ENCODE measurements around the gene GPC5.

GPC5 gene

DNA sequence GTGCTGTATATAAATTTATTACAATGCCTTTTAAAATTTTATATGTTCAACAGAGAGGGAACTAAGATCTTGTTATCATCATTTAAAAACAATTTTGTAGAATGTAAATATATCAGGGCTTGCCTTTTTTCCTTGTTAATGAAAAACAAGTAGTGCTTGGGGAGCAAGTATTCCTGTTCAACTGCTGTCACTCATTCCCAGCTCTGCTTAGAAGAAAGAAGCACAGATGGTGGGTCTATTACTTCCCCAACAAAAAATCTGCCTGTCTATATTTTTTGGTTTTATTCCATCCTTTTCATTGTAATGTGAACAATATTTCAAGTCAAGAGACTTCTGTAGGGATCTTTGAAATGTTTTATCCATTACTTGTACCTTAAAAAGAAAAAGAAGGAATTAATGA is 503.9 kb downstream of the GPC5 start:
- Histone ChIP-seq H3K4me2 (no peak overlapping the region), H3K4me3 (IDR thresholded peaks at IDR 0.05; ENCODE audit: insufficient read depth, low read depth, low read length) (no peak overlapping the region), H3K36me3 (ENCODE audit: insufficient read depth) (no peaks in the 10 kb centered on the region), H3K27me3 (ENCODE audit: insufficient read depth, low read depth) (no peaks in the 10 kb centered on the region), H3K27ac (no peak overlapping the region), H3K4me1 (ENCODE audit: low read depth, poor library complexity, severe bottlenecking) (no peaks in the 10 kb centered on the region), H2AFZ (ENCODE audit: low read depth) (no peak overlapping the region), H3K79me2 (ENCODE audit: insufficient read depth, low read depth) (no peaks in the 10 kb centered on the region), H3K9ac (no peak overlapping the region), H4K20me1 (ENCODE audit: insufficient read depth) (no peaks in the 10 kb centered on the region)
- TF ChIP-seq, protein P1, sequence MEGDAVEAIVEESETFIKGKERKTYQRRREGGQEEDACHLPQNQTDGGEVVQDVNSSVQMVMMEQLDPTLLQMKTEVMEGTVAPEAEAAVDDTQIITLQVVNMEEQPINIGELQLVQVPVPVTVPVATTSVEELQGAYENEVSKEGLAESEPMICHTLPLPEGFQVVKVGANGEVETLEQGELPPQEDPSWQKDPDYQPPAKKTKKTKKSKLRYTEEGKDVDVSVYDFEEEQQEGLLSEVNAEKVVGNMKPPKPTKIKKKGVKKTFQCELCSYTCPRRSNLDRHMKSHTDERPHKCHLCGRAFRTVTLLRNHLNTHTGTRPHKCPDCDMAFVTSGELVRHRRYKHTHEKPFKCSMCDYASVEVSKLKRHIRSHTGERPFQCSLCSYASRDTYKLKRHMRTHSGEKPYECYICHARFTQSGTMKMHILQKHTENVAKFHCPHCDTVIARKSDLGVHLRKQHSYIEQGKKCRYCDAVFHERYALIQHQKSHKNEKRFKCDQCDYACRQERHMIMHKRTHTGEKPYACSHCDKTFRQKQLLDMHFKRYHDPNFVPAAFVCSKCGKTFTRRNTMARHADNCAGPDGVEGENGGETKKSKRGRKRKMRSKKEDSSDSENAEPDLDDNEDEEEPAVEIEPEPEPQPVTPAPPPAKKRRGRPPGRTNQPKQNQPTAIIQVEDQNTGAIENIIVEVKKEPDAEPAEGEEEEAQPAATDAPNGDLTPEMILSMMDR (conservative IDR thresholded peaks at IDR 0.05; ENCODE audit: low read depth, low read length), result no peak

DNA sequence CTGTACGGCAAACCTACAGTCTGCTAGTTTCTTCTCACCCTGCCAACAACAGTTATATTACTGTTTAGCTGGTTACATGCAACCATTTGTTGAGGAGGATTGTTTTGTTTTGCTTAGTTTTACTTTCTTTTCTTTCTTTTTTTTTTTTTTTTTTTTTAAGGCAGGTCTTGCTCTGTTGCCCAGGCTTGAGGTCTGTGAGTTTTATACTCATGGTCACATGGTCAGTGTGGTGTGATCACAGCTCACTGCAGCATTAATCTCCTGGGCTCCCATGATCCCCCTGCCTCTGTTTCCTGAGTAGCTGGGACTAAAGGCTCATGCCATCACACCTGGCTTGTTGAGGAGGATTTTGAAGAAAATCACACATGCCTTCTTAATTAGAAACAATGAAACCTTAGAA is 505.6 kb downstream of the GPC5 start:
- Histone ChIP-seq H2AFZ (ENCODE audit: low read depth) (no peak overlapping the region), H4K20me1 (ENCODE audit: insufficient read depth) (no peaks in the 10 kb centered on the region), H3K4me1 (ENCODE audit: low read depth, poor library complexity, severe bottlenecking) (no peaks in the 10 kb centered on the region), H3K4me2 (no peak overlapping the region), H3K27ac (no peak overlapping the region), H3K9ac (no peak overlapping the region), H3K36me3 (ENCODE audit: insufficient read depth) (no peaks in the 10 kb centered on the region), H3K4me3 (IDR thresholded peaks at IDR 0.05; ENCODE audit: insufficient read depth, low read depth, low read length) (no peak overlapping the region), H3K79me2 (ENCODE audit: insufficient read depth, low read depth) (no peaks in the 10 kb centered on the region), H3K27me3 (ENCODE audit: insufficient read depth, low read depth) (no peaks in the 10 kb centered on the region)
- TF ChIP-seq, protein P1 (conservative IDR thresholded peaks at IDR 0.05; ENCODE audit: low read depth, low read length), result no peak

DNA sequence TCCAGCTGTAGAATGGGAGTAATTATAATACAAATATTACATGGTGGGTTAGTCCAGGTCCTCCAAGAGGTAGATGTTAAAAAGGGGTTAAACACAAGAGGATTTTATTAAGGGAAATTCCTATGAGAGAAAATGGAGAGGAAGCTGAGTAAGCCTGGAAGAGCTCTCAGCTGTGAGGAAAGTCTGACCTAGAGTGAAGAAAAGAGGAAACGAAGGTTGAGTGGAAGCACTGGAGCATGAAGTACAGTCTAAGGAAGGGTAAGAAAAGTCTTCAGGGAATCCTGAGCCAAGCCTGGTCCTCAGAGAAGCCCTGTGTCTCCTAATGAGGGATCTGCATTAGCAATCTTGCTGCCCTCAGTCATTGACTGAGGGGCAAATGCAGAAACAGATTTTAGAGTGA is 506.2 kb downstream of the GPC5 start:
- Histone ChIP-seq H3K79me2 (ENCODE audit: insufficient read depth, low read depth) (no peaks in the 10 kb centered on the region), H3K9ac (no peak overlapping the region), H3K4me2 (no peak overlapping the region), H3K4me1 (ENCODE audit: low read depth, poor library complexity, severe bottlenecking) (no peaks in the 10 kb centered on the region), H3K27me3 (ENCODE audit: insufficient read depth, low read depth) (no peaks in the 10 kb centered on the region), H3K4me3 (IDR thresholded peaks at IDR 0.05; ENCODE audit: insufficient read depth, low read depth, low read length) (no peak overlapping the region), H2AFZ (ENCODE audit: low read depth) (no peak overlapping the region), H3K27ac (no peak overlapping the region), H4K20me1 (ENCODE audit: insufficient read depth) (no peaks in the 10 kb centered on the region), H3K36me3 (ENCODE audit: insufficient read depth) (no peaks in the 10 kb centered on the region)
- TF ChIP-seq, protein P1 (conservative IDR thresholded peaks at IDR 0.05; ENCODE audit: low read depth, low read length), result no peak

DNA sequence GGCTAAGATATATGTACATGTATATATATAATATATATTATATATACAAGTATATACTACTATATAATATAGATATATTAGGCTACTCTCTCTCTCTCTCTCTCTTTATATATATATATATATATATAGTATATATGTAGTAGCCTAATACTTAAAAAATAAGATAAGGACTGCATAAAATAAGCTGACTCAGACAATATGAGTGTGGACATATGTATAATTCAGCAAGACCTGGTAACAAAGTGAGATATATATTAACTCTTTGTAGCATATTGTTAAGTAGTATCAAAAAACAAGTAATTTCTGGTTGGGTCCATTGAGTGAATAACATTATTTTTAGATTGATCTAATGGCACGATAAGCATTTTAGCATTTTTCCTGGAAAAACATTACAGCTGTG is 509.0 kb downstream of the GPC5 start:
- TF ChIP-seq, protein P1 (conservative IDR thresholded peaks at IDR 0.05; ENCODE audit: low read depth, low read length), result no peak

More for the DNA sequence above, 509.0 kb downstream of the GPC5 start:
- H3K36me3 ChIP-seq (ENCODE audit: insufficient read depth), result no peaks in the 10 kb centered on the region
- H3K4me2 ChIP-seq, result no peak overlapping the region
- no peaks in the 10 kb centered on the region for H3K4me1 ChIP-seq (ENCODE audit: low read depth, poor library complexity, severe bottlenecking)
- H3K4me3 ChIP-seq (IDR thresholded peaks at IDR 0.05; ENCODE audit: insufficient read depth, low read depth, low read length), result no peak overlapping the region
- no peak overlapping the region for H3K9ac ChIP-seq
- H3K79me2 ChIP-seq (ENCODE audit: insufficient read depth, low read depth), result no peaks in the 10 kb centered on the region
- H3K27ac ChIP-seq, result no peak overlapping the region
- no peak overlapping the region for H2AFZ ChIP-seq (ENCODE audit: low read depth)
- H3K27me3 ChIP-seq (ENCODE audit: insufficient read depth, low read depth), result no peaks in the 10 kb centered on the region
- H4K20me1 ChIP-seq (ENCODE audit: insufficient read depth), result no peaks in the 10 kb centered on the region
